ENCODE results near the gene MPHOSPH9. TPM values are rescaled to one million over a fixed set of nuclear protein-coding genes. Genes with fewer than 3 reads are reported as not detected.

The MPHOSPH9 gene
- total and polyA plus RNA-seq, 2 of the 13 experiments (the other 11 are each of a cell fraction or from before 2014, with no cell fraction given), result 20.3 to 63.4 TPM

DNA sequence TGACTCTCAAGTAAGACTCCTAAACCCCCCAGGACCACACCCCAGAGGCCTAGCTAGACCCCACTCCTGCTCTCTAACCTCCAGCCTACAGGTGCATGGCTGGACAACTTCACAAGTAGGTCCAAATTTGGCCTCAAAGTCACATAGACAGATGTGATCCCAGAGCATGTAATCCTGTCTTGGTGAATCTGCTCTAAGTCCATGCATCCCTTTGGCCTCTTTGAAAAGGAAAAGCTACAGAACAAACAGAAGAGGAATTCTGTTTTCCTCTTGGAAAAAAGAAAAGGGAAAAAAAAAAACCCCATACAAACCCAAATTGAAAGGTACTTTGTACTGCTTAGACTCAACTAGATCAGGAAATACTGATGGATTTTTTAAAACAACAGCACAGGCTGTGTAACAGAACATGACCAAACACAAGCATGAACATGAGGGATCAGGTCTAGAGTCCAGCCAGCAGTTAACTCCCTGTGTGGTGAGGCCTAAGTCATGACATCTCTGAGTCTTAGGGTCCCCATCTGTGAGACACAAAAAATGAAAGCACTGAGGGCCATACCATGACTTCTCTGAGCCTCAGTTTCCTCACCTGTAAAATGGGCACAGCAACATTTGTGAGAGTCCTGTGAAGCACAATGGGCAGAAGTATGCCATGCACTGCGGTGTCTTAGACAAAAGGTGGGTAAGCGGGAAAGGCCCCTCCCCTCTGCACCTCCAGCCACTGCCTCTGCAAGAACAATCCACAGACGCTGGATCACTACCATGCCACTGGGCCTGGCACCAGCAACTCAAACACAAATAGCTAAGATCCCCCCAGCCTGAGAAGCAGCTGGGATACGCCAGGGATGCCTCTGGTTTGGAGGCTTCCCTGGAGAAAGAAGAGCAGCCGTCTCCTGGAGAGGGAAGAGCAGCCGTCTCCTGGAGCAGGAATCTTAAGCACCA, 92.0 kb downstream of the MPHOSPH9 start (continued):
- no peak for TF ChIP-seq ZBTB14 (CRISPR knock-in tag; IDR thresholded peaks at IDR 0.05)
- TF ChIP-seq LCORL (IDR thresholded peaks at IDR 0.05), result 0 out of 2 replicates have a peak, but pooled peaks have one; percentile 58
- TF ChIP-seq LCORL (CRISPR knock-in tag; IDR thresholded peaks at IDR 0.05), result peak; percentile 69
- TF ChIP-seq ELF1 (CRISPR knock-in tag; IDR thresholded peaks at IDR 0.05), result peak; percentile 4; the same call in 1 of the 2 replicates
- no peak for TF ChIP-seq CSRNP1 (CRISPR knock-in tag; IDR thresholded peaks at IDR 0.05)
- 0 out of 2 replicates have a peak, but pooled peaks have one; percentile 62 for TF ChIP-seq NRL (CRISPR knock-in tag; IDR thresholded peaks at IDR 0.05; ENCODE audit: borderline replicate concordance)
- peak; percentile 96 for TF ChIP-seq CHD4 (IDR thresholded peaks at IDR 0.05; ENCODE audit: borderline replicate concordance, low read length)
- 0 out of 2 replicates have a peak, but pooled peaks have one; percentile 35 for TF ChIP-seq FOXC1 (CRISPR knock-in tag; IDR thresholded peaks at IDR 0.05; ENCODE audit: borderline replicate concordance)
- TF ChIP-seq, protein P1, sequence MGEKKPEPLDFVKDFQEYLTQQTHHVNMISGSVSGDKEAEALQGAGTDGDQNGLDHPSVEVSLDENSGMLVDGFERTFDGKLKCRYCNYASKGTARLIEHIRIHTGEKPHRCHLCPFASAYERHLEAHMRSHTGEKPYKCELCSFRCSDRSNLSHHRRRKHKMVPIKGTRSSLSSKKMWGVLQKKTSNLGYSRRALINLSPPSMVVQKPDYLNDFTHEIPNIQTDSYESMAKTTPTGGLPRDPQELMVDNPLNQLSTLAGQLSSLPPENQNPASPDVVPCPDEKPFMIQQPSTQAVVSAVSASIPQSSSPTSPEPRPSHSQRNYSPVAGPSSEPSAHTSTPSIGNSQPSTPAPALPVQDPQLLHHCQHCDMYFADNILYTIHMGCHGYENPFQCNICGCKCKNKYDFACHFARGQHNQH (CRISPR knock-in tag; IDR thresholded peaks at IDR 0.05), result 0 out of 2 replicates have a peak, but pooled peaks have one; percentile 22
- 0 out of 2 replicates have a peak, but pooled peaks have one; percentile 21 for TF ChIP-seq RBAK (CRISPR knock-in tag; IDR thresholded peaks at IDR 0.05)
- peak; percentile 100 for TF ChIP-seq ZNF629 (CRISPR knock-in tag; conservative IDR thresholded peaks at IDR 0.05)
- TF ChIP-seq TAF15 (IDR thresholded peaks at IDR 0.05; ENCODE audit: low read depth, low read length, poor library complexity, severe bottlenecking), result no peak
- no peak for TF ChIP-seq ZNF589 (CRISPR knock-in tag; conservative IDR thresholded peaks at IDR 0.05)
- TF ChIP-seq HOXA3 (CRISPR knock-in tag; IDR thresholded peaks at IDR 0.05), result peak; percentile 2; the same call in 1 of the 2 replicates
- TF ChIP-seq NCOA5 (CRISPR knock-in tag; IDR thresholded peaks at IDR 0.05), result no peak
- 0 out of 2 replicates have a peak, but pooled peaks have one; percentile 36 for TF ChIP-seq GFI1 (CRISPR knock-in tag; IDR thresholded peaks at IDR 0.05; ENCODE audit: borderline replicate concordance)
- peak; percentile 33 for TF ChIP-seq ZNF264 (CRISPR knock-in tag; IDR thresholded peaks at IDR 0.05)
- TF ChIP-seq RARG (CRISPR knock-in tag; IDR thresholded peaks at IDR 0.05; ENCODE audit: low read depth), result no peak
- TF ChIP-seq, protein P2, sequence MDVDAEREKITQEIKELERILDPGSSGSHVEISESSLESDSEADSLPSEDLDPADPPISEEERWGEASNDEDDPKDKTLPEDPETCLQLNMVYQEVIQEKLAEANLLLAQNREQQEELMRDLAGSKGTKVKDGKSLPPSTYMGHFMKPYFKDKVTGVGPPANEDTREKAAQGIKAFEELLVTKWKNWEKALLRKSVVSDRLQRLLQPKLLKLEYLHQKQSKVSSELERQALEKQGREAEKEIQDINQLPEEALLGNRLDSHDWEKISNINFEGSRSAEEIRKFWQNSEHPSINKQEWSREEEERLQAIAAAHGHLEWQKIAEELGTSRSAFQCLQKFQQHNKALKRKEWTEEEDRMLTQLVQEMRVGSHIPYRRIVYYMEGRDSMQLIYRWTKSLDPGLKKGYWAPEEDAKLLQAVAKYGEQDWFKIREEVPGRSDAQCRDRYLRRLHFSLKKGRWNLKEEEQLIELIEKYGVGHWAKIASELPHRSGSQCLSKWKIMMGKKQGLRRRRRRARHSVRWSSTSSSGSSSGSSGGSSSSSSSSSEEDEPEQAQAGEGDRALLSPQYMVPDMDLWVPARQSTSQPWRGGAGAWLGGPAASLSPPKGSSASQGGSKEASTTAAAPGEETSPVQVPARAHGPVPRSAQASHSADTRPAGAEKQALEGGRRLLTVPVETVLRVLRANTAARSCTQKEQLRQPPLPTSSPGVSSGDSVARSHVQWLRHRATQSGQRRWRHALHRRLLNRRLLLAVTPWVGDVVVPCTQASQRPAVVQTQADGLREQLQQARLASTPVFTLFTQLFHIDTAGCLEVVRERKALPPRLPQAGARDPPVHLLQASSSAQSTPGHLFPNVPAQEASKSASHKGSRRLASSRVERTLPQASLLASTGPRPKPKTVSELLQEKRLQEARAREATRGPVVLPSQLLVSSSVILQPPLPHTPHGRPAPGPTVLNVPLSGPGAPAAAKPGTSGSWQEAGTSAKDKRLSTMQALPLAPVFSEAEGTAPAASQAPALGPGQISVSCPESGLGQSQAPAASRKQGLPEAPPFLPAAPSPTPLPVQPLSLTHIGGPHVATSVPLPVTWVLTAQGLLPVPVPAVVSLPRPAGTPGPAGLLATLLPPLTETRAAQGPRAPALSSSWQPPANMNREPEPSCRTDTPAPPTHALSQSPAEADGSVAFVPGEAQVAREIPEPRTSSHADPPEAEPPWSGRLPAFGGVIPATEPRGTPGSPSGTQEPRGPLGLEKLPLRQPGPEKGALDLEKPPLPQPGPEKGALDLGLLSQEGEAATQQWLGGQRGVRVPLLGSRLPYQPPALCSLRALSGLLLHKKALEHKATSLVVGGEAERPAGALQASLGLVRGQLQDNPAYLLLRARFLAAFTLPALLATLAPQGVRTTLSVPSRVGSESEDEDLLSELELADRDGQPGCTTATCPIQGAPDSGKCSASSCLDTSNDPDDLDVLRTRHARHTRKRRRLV (CRISPR knock-in tag; IDR thresholded peaks at IDR 0.05), result peak; percentile 16; the same call in 1 of the 2 replicates
